H1 (cell line): ENCODE measurements around the gene SIDT1. TPM values are rescaled to one million over a fixed set of nuclear protein-coding genes. Genes with fewer than 3 reads are reported as not detected.

Experiments used
- CBX8 ChIP-seq: fragments of 300-800, 300-1000 bp; sonication (generic); IDR thresholded peaks from 2 replicates; pipeline ENCODE4 v1.7.1; 2016; ENCODE audit warnings: low read depth, low read length, borderline replicate concordance
- CHD2 ChIP-seq: IDR thresholded peaks from 2 replicates; pipeline ENCODE4 v1.6.1; 2012; ENCODE audit warnings: low read length, improper control_type of control experiment
- MAX ChIP-seq: IDR thresholded peaks from 2 replicates; pipeline ENCODE4 v1.6.1; 2012; ENCODE audit warnings: inconsistent platforms
- RAD21 ChIP-seq, 2 experiments: IDR thresholded peaks in 1 of 2; conservative IDR thresholded peaks in 1 of 2; 2 replicates each; pipeline ENCODE4 v1.6.1; 2011; ENCODE audit warnings: low read depth in 2 of 2, low read length in 2 of 2, improper control_type of control experiment in 1 of 2, inconsistent platforms in 1 of 2, mild to moderate bottlenecking in 1 of 2, moderate library complexity in 1 of 2
- polyA plus RNA-seq, 7 experiments: library from polyadenylated mRNA; depleted of rRNA in 3 of 7; stranded (reverse) in 5 of 7; unstranded in 2 of 7; fragments of >200 nt in 5 of 7; fragments of 200-250 nt in 2 of 7; gene quantifications; 1 replicate in 5 of 7; 2 replicates in 1 of 7; 4 replicates in 1 of 7; pipeline versions ENCODE4 v1.2.1 to v1.2.3, GENCODE V29; 2011 to 2013; ENCODE audit warnings: missing spikeins in 2 of 7, mixed read lengths in 2 of 7
- total RNA-seq: library from RNA; stranded (reverse); fragmentation: NEBNext Ultra II Directional; extraction: Animal tissue kit (Norgen Biotek cat#: 25700); gene quantifications from 2 replicates; pipeline ENCODE4 v1.2.1, GENCODE V29; 2021

The SIDT1 gene
- total and polyA plus RNA-seq, 2 of the 8 experiments (the other 6 are each of a cell fraction or from before 2014, with no cell fraction given), result 0.06 TPM; not detected in 1

- TF ChIP-seq RAD21 (IDR thresholded peaks at IDR 0.05 in 1 of 2, conservative IDR thresholded peaks at IDR 0.05 in 1 of 2; ENCODE audit: low read depth in 2 of 2, low read length in 2 of 2) (no peak), MAX (no peak), CBX8 (no peak), CHD2 (no peak)
These were observed 69.9 kb downstream of the SIDT1 start (continued) for GRCh38 chr3:113602256-113602655.
